ENCODE measurements around the gene OSCP1.
"Not testable (repeated sequence)": the region's sequence is repeated elsewhere in the genome, so short reads cannot be mapped to it uniquely, and the experiment has no call there.

Gene OSCP1

GRCh38 chr1:36479505-36480051 is 29.3 kb upstream of the OSCP1 start:
- Histone ChIP-seq H3K4me3 (replicated peaks; ENCODE audit: insufficient read depth, low read length) (no peak overlapping the region), H3K27me3 (ENCODE audit: insufficient read depth, poor library complexity, severe bottlenecking) (no peaks in the 10 kb centered on the region), H3K27ac (replicated peaks) (no peak overlapping the region)
- TF ChIP-seq GABPA (IDR thresholded peaks at IDR 0.05; ENCODE audit: low read depth) (no peak), REST (IDR thresholded peaks at IDR 0.05; ENCODE audit: insufficient replicate concordance, low read depth) (no peak), POLR2AphosphoS5 (IDR thresholded peaks at IDR 0.05; ENCODE audit: low read depth) (no peak), CTCF (IDR thresholded peaks at IDR 0.05; ENCODE audit: insufficient read depth, low read length) (no peak), SPI1 (IDR thresholded peaks at IDR 0.05; ENCODE audit: borderline replicate concordance, low read depth) (no peak)
- no peak for DNase-seq (ENCODE audit: low read depth in 1 of 2, low spot score in 1 of 2)

- H3K27ac ChIP-seq (replicated peaks); H3K4me3 ChIP-seq (replicated peaks; ENCODE audit: insufficient read depth, low read length); H3K27me3 ChIP-seq (ENCODE audit: insufficient read depth, poor library complexity, severe bottlenecking); DNase-seq (ENCODE audit: low read depth in 1 of 2, low spot score in 1 of 2): not testable (repeated sequence)
Measured at GRCh38 chr1:36477615-36478014, 27.4 kb upstream of the OSCP1 start.

GRCh38 chr1:36476945-36477344 is 26.7 kb upstream of the OSCP1 start:
- Histone ChIP-seq H3K4me3 (replicated peaks; ENCODE audit: insufficient read depth, low read length) (no peak overlapping the region), H3K27me3 (ENCODE audit: insufficient read depth, poor library complexity, severe bottlenecking) (no peaks in the 10 kb centered on the region), H3K27ac (replicated peaks) (no peak overlapping the region)
- TF ChIP-seq POLR2AphosphoS5 (IDR thresholded peaks at IDR 0.05; ENCODE audit: low read depth): no peak
- TF ChIP-seq GABPA (IDR thresholded peaks at IDR 0.05; ENCODE audit: low read depth): no peak
- TF ChIP-seq REST (IDR thresholded peaks at IDR 0.05; ENCODE audit: insufficient replicate concordance, low read depth): no peak
- DNase-seq (ENCODE audit: low read depth in 1 of 2, low spot score in 1 of 2): no peak

- H3K27me3 ChIP-seq (ENCODE audit: insufficient read depth, poor library complexity, severe bottlenecking): no peaks in the 10 kb centered on the region
- H3K27ac ChIP-seq (replicated peaks): no peak overlapping the region
- TF ChIP-seq CTCF (IDR thresholded peaks at IDR 0.05; ENCODE audit: insufficient read depth, low read length): no peak
- TF ChIP-seq GABPA (IDR thresholded peaks at IDR 0.05; ENCODE audit: low read depth): no peak
- no peak for TF ChIP-seq SPI1 (IDR thresholded peaks at IDR 0.05; ENCODE audit: borderline replicate concordance, low read depth)
- TF ChIP-seq POLR2AphosphoS5 (IDR thresholded peaks at IDR 0.05; ENCODE audit: low read depth): no peak
- TF ChIP-seq REST (IDR thresholded peaks at IDR 0.05; ENCODE audit: insufficient replicate concordance, low read depth): no peak
- no peak for DNase-seq (ENCODE audit: low read depth in 1 of 2, low spot score in 1 of 2)
- H3K4me3 ChIP-seq (replicated peaks; ENCODE audit: insufficient read depth, low read length): no peak overlapping the region
Measured at GRCh38 chr1:36475910-36476604, 25.8 kb upstream of the OSCP1 start.
